ENCODE measurements around the gene SPINK2. TPM values are rescaled to one million over a fixed set of nuclear protein-coding genes. Genes with fewer than 3 reads are reported as not detected.

Gene SPINK2, protein sequence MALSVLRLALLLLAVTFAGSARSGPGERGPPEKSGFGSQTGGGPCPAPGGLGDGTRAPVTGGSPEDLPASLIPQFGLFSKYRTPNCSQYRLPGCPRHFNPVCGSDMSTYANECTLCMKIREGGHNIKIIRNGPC
- total RNA-seq (ENCODE audit: low replicate concordance): not detected in 2 replicates

DNA sequence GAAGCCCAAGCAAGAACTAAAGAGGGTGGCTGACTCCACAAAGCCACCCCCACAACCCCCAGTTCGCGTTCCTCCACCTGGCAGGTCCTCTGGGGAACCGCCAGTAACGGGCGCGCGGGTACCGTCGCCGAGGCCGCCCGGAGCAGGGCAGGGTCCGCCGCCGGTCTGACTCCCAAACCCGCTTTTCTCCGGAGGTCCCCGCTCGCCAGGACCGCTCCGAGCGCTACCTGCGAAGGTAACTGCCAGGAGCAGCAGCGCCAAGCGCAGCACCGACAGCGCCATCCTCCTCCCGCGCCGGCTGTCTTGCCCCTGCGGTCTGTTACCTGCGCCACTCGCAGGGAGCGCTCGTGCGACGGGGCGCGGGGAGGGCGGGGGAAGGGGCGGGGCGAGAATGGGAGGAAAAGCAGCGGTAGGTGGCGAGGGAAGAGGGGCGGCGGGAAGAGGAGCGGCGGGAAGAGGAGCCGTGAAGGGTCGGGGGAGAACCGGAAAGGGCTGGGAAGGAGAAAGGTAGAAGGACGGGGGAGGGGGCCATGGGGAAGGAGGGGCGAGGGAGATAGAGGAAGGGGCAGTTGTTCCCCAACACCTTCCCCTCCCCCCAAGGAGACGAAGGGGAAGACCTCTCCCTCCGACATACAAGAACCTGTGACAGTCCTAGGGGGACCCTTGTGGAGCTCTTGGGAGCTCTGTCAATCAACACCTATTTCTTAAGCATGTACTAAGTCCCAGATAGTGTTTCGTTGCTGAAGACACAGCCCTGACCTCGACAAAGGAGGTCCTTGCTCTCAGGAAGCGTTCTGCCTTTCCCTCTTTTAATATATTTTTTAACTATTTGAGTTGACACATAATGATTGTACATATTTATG is at the start of gene SPINK2:
Gene SPINK2, minus strand, starts transcription at position 321 of the 863 bp plus-strand sequence. Its CDS starts 39 bp downstream, at position 282.
- TF ChIP-seq, protein P1, sequence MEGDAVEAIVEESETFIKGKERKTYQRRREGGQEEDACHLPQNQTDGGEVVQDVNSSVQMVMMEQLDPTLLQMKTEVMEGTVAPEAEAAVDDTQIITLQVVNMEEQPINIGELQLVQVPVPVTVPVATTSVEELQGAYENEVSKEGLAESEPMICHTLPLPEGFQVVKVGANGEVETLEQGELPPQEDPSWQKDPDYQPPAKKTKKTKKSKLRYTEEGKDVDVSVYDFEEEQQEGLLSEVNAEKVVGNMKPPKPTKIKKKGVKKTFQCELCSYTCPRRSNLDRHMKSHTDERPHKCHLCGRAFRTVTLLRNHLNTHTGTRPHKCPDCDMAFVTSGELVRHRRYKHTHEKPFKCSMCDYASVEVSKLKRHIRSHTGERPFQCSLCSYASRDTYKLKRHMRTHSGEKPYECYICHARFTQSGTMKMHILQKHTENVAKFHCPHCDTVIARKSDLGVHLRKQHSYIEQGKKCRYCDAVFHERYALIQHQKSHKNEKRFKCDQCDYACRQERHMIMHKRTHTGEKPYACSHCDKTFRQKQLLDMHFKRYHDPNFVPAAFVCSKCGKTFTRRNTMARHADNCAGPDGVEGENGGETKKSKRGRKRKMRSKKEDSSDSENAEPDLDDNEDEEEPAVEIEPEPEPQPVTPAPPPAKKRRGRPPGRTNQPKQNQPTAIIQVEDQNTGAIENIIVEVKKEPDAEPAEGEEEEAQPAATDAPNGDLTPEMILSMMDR (IDR thresholded peaks at IDR 0.05; ENCODE audit: insufficient read depth, low read length): no peak
- H3K4me3 ChIP-seq (ENCODE audit: low read depth, low read length): peak within 1 kb of the TSS; percentile 62
- no peak for DNase-seq (ENCODE audit: low read depth)

DNA sequence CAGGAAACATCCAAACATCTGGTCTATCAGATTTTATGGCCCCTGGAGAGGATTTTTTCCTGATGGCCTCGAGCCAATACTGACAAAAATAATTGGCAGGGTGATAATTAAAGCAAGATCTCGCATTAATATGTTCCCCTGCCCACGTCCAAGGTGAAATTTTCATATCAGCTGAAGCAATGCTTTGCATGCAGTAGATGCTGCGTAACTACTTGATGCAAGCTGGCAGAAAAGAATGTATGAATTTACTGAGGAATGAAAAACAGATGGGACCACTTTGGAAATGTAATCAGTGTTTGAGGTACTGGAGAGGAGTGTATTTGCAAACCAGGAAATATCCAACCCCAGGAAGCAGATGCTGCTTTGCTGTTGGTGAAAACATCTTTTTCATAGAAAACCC is 49.4 kb upstream of the SPINK2 start:
- no peak overlapping the region for H3K4me3 ChIP-seq (ENCODE audit: low read depth, low read length)
- DNase-seq (ENCODE audit: low read depth): peak; percentile 68
- TF ChIP-seq, protein P1 (IDR thresholded peaks at IDR 0.05; ENCODE audit: insufficient read depth, low read length): no peak

DNA sequence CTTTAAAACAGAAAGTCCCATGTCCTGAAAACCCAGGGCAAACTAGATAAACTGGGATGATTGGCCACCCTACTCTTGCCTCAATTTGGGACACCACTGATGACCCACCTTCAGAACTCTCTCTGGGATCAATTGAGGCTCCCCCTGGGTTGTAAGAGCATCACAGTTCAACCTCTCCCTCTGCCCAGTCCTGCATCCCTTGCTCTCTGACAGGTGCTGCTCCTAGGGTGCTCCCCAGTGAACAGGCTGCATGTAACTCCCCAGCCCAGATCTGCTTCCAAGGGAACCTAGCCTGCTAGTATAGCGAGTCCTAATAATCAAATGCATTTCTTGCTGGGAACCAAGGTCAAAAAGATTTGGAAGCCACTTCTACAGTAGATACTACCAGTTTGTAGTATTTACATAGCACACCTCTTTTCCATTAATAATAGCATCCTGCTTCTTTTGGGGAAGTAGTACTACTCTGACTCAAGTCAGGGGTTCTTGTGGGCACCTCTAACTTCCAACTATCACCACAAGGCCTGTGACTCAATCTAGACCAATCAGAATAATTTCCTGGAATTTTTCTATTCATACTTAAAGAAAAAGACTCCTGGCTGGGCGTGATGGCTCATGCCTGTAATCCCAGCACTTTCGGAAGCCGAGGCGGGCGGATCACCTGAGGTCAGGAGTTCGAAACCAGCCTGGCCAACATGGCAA is 42.1 kb upstream of the SPINK2 start:
- DNase-seq (ENCODE audit: low read depth): no peak
- TF ChIP-seq, protein P1 (IDR thresholded peaks at IDR 0.05; ENCODE audit: insufficient read depth, low read length): no peak
- no peak overlapping the region for H3K4me3 ChIP-seq (ENCODE audit: low read depth, low read length)

DNA sequence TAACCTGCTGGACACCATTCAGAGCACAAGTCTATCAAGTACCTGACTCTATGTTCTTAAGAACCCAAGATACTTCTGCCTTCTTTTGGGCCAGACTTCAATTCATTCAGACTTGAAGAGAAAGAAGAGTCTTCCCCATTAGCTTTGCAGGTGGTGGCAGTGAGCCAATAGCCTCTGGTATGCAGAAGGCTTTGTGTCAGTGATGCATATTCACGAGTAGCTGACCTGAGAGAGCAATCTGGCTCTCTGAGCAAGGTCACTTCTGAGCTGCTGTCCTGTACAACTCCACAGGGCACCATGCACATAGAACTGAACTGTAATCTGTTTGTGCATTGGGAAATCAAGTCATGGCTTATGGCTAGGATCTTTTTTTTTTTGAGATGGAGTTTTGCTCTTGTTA is 39.9 kb upstream of the SPINK2 start:
- no peak overlapping the region for H3K4me3 ChIP-seq (ENCODE audit: low read depth, low read length)
- TF ChIP-seq, protein P1 (IDR thresholded peaks at IDR 0.05; ENCODE audit: insufficient read depth, low read length): no peak
- DNase-seq (ENCODE audit: low read depth): peak; percentile 3

DNA sequence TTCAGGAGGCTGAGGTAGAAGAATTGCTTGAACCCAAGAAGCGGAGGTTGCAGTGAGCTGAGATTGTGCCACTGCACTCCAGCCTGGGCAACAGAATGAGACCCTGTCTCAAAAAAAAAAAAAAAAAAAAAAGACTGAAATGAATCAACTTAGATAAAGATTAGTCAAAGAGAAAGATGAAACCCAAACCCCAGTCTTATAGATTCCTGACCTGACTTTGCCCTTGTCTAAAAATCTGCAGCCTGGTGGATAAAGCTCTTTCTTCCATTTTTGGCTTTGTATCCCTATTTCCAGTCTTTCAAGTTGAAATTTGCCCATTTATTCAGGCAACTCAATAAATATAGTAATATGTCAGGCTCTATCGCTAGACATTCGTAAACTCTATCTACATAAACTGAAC is 39.3 kb upstream of the SPINK2 start:
- TF ChIP-seq, protein P1 (IDR thresholded peaks at IDR 0.05; ENCODE audit: insufficient read depth, low read length): no peak
- DNase-seq (ENCODE audit: low read depth): no peak
- no peak overlapping the region for H3K4me3 ChIP-seq (ENCODE audit: low read depth, low read length)

DNA sequence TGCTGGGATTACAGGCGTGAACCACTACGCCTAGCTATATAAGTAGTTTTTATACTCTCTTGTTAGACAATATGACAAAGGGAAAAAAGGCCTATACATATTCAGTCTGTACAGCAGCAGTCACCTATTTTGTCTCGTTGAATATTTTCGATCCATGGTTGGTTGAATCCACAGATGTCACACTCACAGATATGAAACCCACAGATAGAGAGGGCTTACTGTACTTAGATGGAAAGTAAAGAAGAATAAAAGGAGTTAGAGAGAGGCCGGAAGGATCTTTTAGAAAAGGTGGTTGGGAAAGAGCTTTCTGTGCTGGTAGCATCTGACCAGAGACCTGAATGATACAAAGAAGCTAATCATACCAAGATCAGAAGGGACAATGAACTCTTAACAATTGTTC is 38.3 kb upstream of the SPINK2 start:
- no peak for DNase-seq (ENCODE audit: low read depth)
- H3K4me3 ChIP-seq (ENCODE audit: low read depth, low read length): no peak overlapping the region
- TF ChIP-seq, protein P1 (IDR thresholded peaks at IDR 0.05; ENCODE audit: insufficient read depth, low read length): no peak
